ENCODE data around the gene MAP1LC3B.
"Not testable (repeated sequence)": the region's sequence is repeated elsewhere in the genome, so short reads cannot be mapped to it uniquely, and the experiment has no call there.

The MAP1LC3B gene

GRCh38 chr16:87361916-87362619 lies 30.1 kb upstream of the MAP1LC3B start:
- no peak for DNase-seq

DNA sequence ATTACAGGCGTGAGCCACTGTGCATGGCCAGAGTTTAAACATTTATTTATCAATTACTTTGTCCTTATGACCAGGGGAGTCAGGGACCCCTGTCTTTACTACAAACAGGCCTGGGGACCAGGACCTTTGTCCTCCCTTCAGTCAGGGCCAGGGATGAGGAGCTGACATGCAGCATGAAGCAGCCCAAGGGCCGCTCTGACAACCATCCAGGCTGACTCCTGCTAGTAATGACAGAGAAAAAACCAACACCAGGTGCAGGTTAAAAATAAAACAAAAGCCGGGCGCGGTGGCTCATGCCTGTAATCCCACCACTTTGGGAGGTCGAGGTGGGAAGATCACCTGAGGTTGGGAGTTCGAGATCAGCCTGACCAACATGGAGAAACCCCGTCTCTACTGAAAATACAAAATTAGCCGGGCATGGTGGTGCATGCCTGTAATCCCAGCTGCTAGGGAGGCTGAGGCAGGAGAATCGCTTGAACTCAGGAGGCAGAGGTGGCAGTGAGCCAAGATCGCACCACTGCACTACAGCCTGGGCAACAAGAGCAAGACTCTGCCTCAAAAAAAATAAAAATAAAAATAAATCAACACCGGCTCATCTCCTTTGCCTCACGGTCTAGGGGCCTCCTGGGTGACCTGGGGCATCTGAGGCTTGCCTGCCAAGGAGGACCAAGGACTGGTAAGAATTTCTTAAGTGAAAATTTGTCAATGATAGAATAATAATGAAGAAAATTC lies 29.1 kb upstream of the MAP1LC3B start:
- DNase-seq: not testable (repeated sequence)

DNA sequence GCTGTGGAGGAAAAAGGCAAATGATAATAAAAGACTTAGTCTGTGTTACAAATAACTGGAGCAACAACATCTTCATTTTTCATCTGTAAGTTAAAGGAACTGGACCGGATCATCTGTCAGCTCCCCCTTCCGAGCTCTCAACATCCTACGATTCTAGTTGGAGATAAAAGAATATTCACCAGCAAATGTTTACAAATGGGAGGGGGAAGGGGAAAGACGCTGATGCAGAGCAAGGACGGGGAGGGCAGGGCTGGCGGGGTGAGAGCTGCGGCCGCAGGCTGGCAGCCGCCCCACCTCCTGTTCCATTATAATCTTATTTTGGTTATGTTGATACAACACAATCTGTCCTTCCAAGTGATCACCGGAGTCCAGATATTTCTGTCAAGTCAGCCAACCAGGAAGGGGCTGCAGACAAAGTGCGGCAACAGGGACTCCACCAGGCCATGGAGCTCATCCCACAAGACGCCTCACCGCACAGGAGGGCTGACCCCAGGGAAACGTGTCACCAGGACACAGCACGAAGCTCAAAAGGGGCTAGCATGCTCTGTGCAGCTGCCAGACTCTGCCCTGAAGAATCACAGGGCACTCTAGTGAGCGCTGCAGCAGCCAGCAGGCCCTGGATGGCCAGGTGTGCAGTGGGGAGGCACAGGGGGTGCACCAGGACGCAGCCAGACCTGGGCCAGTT lies 28.2 kb upstream of the MAP1LC3B start:
- DNase-seq: no peak

DNA sequence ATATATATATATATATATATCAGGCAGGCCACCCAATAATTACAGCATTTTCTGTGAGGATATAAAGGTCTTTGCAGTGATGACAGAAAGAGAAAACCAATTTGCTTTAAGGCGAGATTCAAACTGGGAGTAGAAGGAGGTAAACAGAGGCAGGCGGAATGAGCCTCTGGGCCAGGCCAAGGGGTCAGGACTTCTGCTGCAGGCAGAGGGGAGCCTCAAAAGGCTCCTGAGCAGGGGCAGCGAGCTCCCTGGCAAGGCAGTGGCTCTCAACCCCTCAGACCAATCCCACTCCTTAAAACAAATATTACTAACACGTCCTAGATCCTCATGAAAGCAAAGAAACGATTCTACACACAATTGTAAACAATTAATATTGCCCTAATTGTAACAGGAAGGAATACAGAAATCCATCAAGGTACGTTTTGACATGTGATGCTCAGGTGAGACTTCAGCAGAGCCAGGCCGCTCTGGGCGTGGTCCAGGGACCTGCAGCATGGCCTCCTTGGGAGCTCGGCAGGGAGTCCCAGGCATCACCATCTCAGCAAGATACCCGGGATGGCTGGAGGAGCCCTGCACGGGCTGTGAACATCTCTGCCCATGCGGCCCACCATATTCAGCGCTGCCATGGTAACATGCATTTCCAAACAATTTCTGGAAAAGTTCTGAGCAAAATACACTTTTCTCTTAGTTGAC lies 27.0 kb upstream of the MAP1LC3B start:
- no peak for DNase-seq

GRCh38 chr16:87366288-87366687 lies 25.8 kb upstream of the MAP1LC3B start:
- DNase-seq: no peak

DNA sequence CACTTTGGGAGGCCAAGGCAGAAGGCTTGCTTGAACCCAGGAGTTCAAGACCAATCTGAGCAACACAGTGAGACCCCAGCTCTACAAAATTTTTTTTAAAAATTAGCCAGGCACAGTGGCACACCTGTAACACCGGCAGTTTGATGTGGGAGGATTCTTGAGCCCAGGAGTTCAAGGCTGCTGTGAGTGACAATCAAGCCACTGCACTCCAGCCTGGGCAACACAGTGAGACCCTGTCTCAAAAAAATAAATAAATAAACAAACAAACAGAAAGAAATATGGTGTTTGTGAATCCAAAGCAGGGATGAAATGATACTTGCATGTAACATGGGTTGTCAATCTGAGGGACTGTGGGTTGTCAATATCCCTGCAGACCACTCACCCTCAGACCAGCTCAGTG lies 25.2 kb upstream of the MAP1LC3B start:
- no peak for DNase-seq

DNA sequence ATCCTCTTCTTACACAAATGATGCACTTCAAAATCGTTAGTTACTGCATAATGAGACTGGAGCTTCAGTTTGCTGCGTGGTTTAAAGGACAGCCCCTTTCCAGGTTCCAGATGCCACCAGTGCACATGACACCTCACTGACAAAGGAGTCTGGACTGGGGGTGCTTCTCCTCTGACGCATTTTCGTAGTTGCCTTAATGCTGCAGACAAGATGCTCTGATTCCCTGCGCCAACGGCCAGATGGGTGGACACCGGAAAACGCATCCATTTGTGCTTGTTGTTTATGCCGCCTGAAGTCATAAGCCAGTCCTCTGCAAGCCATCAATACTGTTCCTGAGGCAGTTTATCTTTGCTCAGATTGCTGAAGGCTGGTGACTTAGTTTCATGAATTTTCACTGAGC lies 24.6 kb upstream of the MAP1LC3B start:
- no peak for DNase-seq

- DNase-seq: no peak
Measured at GRCh38 chr16:87368029-87368770, 23.9 kb upstream of the MAP1LC3B start.

DNA sequence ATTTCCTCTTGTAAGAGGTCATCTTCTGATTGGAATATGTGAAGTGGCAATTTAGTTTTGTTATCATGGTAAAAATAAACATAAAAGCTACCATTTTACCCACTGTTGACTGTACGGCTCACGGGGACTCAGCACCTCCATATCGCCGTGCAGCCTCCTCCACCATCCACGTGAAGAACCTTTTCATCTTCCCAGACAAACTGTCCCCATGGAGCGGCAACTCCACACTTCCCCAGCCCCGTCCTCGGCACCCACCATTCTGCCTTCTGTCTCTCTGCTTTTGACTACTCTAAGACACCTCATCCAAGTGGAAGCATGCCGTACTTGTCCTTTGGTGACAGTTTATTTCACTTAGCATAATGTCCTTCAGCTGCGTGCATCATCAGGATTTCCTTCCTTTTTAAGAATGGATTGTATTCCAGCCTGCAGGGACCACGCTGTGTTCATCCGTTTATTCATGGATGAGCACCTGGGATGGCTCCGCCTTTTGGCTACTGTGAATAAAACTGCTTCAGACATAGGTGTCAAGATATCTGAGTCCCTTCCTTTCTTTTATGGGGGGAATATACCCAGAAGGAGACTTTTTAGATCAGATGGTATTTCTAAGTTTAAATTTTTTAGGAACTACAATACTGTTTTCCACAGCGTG lies 22.9 kb upstream of the MAP1LC3B start:
- no peak for DNase-seq

GRCh38 chr16:87369796-87370719 lies 22.1 kb upstream of the MAP1LC3B start:
- DNase-seq: no peak

- DNase-seq: no peak
Measured at GRCh38 chr16:87371261-87371866, 20.8 kb upstream of the MAP1LC3B start.

GRCh38 chr16:87372305-87372704 lies 19.8 kb upstream of the MAP1LC3B start:
- no peak for DNase-seq

DNA sequence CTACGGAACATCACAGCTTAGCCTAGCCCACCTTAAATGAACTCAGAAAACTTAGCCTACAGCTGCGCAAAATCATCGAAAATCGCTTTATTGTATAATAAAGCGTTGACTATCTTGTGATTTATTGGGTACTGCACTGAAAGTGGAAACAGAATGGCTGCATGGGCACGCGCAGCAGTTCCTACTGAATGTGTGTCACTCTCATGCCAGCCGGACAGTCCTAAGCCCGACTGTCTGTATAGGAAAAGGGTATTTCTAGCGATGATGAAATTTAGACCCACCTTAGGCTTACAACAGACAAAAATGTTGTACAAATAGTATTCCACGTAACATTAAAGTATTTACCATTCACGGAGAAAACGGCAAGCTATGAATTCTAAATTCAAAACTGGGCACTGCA lies 17.8 kb upstream of the MAP1LC3B start:
- DNase-seq: no peak

GRCh38 chr16:87375426-87376135 lies 16.6 kb upstream of the MAP1LC3B start:
- no peak for DNase-seq

GRCh38 chr16:87376660-87377059 lies 15.5 kb upstream of the MAP1LC3B start:
- no peak for DNase-seq

GRCh38 chr16:87379312-87379752 lies 12.8 kb upstream of the MAP1LC3B start:
- DNase-seq: not testable (repeated sequence)

DNA sequence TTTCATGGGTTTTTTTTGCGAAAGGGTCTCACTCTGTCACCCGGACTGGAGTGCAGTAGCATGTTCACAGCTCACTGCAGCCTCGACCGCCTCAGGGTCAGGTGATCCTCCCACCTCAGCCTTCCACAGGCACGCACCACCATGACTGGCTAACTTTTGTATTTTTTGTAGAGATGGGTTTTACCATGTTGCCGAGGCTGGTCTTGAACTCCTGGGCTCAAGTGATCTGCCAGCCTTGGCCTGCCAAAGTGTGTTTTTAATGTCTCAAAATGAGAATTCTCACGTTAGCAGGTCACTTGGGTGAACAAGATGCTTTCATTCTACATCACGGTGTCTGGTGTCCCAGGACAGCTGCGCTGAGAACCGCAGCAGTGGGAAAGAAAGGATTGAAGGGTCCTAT lies 11.7 kb upstream of the MAP1LC3B start:
- no peak for DNase-seq

DNA sequence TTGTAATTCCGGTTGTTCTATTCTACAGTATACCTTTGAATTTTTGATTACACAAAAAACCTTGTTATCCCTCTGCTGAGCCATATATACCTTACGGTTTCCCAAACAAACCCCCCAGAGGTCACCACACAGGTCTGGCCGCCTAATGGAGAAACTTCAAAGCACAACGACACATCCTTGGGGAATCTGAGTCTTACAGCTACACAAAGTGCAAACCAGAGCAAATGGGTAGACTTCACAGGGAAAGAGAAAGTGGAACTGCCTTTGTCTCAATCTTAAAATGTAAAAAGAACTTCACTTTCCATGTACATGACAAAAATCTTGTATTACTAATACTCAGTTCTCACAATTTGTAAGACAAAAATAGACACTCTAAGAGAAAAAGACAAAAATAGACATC lies 11.3 kb upstream of the MAP1LC3B start:
- DNase-seq: no peak

DNA sequence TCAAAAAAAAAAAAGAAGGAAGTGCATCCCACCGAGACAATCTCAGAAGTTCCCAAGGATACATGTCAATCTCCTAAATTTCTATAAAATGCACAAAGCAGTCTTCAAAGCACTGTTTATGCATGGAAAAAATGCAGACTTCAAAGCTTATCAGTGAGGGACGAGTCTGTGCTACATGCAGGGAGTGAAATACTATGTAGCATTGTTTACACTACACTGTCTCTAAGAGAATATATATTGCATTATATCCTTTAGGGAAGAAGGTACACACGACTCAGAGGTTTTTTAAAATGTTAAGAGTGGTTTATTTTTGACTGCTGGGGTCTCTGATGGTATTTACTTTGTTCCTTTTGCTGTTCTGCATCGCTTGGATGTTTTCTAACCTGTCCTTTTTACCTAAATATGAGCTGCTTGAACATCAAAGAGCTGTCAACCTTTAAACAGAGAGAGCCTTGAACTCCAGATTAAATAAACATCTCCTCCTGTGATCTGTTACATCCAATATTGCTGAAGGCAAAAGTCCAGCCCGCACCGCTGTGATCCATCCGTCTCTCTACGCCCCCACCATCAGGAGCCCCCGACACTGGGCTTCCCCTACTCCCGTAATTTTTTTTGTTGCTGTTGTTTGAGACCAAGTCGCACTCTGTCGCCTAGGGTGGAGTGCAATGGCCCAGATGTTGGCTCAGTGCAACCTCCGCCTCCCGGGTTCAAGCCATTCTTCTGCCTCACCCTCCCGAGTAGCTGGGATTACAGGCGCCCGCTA lies 9.9 kb upstream of the MAP1LC3B start:
- no peak for DNase-seq
